ENCODE measurements around the gene AHRR. TPM values are rescaled to one million over a fixed set of nuclear protein-coding genes. Genes with fewer than 3 reads are reported as not detected.
"Not testable (repeated sequence)": the region's sequence is repeated elsewhere in the genome, so short reads cannot be mapped to it uniquely, and the experiment has no call there.

AHRR gene
- total RNA-seq, 1 donor from 2014 or later = 13.4 TPM

GRCh38 chr5:380701-381309 is 59.3 kb downstream of the AHRR start:
- DNase-seq = no peak

GRCh38 chr5:383066-383465 is 61.6 kb downstream of the AHRR start:
- DNase-seq = no peak

- no peak for DNase-seq
Measured at GRCh38 chr5:383621-384020, 62.1 kb downstream of the AHRR start.

- DNase-seq = not testable (repeated sequence)
Measured at GRCh38 chr5:384576-384975, 63.1 kb downstream of the AHRR start.

- no peak for DNase-seq
Measured at GRCh38 chr5:385321-385720, 63.8 kb downstream of the AHRR start.

GRCh38 chr5:386432-387341 is 65.2 kb downstream of the AHRR start:
- no peak for DNase-seq

GRCh38 chr5:387491-388265 is 66.2 kb downstream of the AHRR start:
- DNase-seq = no peak

- DNase-seq = no peak
Measured at GRCh38 chr5:388266-389196, 67.0 kb downstream of the AHRR start.

GRCh38 chr5:389197-389821 is 67.8 kb downstream of the AHRR start:
- DNase-seq = no peak

- no peak for DNase-seq
Measured at GRCh38 chr5:389891-390622, 68.5 kb downstream of the AHRR start.

GRCh38 chr5:390623-391491 is 69.3 kb downstream of the AHRR start:
- peak; percentile 55 for DNase-seq

GRCh38 chr5:392431-392988 is 71.0 kb downstream of the AHRR start:
- DNase-seq = peak; percentile 20

- DNase-seq = peak; percentile 20
Measured at GRCh38 chr5:393846-394275, 72.3 kb downstream of the AHRR start.

GRCh38 chr5:394671-395155 is 73.2 kb downstream of the AHRR start:
- no peak for DNase-seq

GRCh38 chr5:395156-395920 is 73.8 kb downstream of the AHRR start:
- peak; percentile 85 for DNase-seq

- no peak for DNase-seq
Measured at GRCh38 chr5:395921-396530, 74.5 kb downstream of the AHRR start.

GRCh38 chr5:396531-396961 is 75.0 kb downstream of the AHRR start:
- no peak for DNase-seq

GRCh38 chr5:398141-398474 is 76.6 kb downstream of the AHRR start:
- not testable (repeated sequence) for DNase-seq

Measured in dermis blood vessel endothelial cell (primary cell).